GM12878 (cell line): ENCODE results near the gene DBNL. TPM values are rescaled to one million over a fixed set of nuclear protein-coding genes. Genes with fewer than 3 reads are reported as not detected.

Experiments used
- ATAC-seq: fragments of 200-7000 bp; cut with Tn5 transposase; 3 replicates; pipeline ENCODE4 v1.9.1; 2020; ENCODE audit warnings: mild to moderate bottlenecking, moderate library complexity
- BruUV-seq: library from RNA; stranded (reverse); fragments of 400-500 nt; replicated peaks from 2 replicates; lab custom pipeline; 2021; lab: Mats Ljungman, UMichigan
- CTCF ChIA-PET: fragments of 300-600 bp; sonication (Branson Sonifier 250); formaldehyde crosslinking; extraction: SDS; loops from one replicate; lab custom pipeline; 2021; ENCODE audit warnings: inconsistent platforms; lab: Yijun Ruan, JAX
- POLR2A ChIA-PET: fragments of 350-600 bp; formaldehyde crosslinking; extraction: SDS; loops from one replicate; lab custom pipeline; 2021; ENCODE audit warnings: inconsistent platforms; lab: Charles Lee
- RAD21 ChIA-PET: fragments of 300-600 bp; sonication (Branson Sonifier 250); formaldehyde crosslinking; loops from one replicate; lab custom pipeline; 2023; ENCODE audit warnings: antibody characterized with exemption; ENCODE audit not compliant: unreplicated experiment; lab: Charles Lee
- SMC1A ChIA-PET: fragments of 300-600 bp; sonication (Branson Sonifier 250); formaldehyde crosslinking; loops from one replicate; lab custom pipeline; 2023; ENCODE audit not compliant: unreplicated experiment, uncharacterized antibody; lab: Charles Lee
- DNase-seq: peaks from one replicate; pipeline ENCODE4 v3.0.0-alpha.2; 2011; ENCODE audit warnings: low read depth, low spot score
- FAIRE-seq: peaks from 3 replicates; lab custom pipeline; 2011; peaks lifted over from hg19 to GRCh38; lab: Jason Lieb, UNC
- H2AFZ ChIP-seq: 2 replicates; pipeline ENCODE4 v1.6.0; 2011; ENCODE audit warnings: low read depth, low read length, control low read depth; ENCODE audit not compliant: control insufficient read depth
- H3K27ac ChIP-seq: 2 replicates; pipeline ENCODE4 v1.5.1; 2011; ENCODE audit warnings: control low read depth; ENCODE audit not compliant: control insufficient read depth, insufficient read depth
- H3K27me3 ChIP-seq, 2 experiments: replicated peaks in 1 of 2; 2 replicates each; pipeline versions ENCODE4 v1.6.0 to v1.6.1; 2011; ENCODE audit warnings: low read length in 1 of 2; ENCODE audit not compliant: control insufficient read depth in 2 of 2, insufficient read depth in 2 of 2
- H3K36me3 ChIP-seq, 2 experiments: 2 replicates each; pipeline ENCODE4 v1.5.1; 2011; ENCODE audit warnings: low read length in 1 of 2; ENCODE audit not compliant: control insufficient read depth in 2 of 2, insufficient read depth in 2 of 2
- H3K4me1 ChIP-seq: 2 replicates; pipeline ENCODE4 v1.6.1; 2011; ENCODE audit warnings: mild to moderate bottlenecking, low read length, moderate library complexity, mixed read lengths; ENCODE audit not compliant: control insufficient read depth, insufficient read depth
- H3K4me2 ChIP-seq: 2 replicates; pipeline ENCODE4 v1.6.0; 2011; ENCODE audit warnings: control low read depth; ENCODE audit not compliant: control insufficient read depth, insufficient read depth
- H3K4me3 ChIP-seq: fragments of 200-600 bp; sonication (generic); 2 replicates; pipeline ENCODE4 v1.5.1; 2016
- H3K79me2 ChIP-seq: 2 replicates; pipeline ENCODE4 v1.6.0; 2011; ENCODE audit warnings: low read length; ENCODE audit not compliant: control insufficient read depth, insufficient read depth
- H3K9ac ChIP-seq: 2 replicates; pipeline ENCODE4 v1.8.0; 2011; ENCODE audit warnings: low read length, control low read depth, mixed read lengths; ENCODE audit not compliant: control insufficient read depth, insufficient read depth
- H3K9me3 ChIP-seq: replicated peaks from 3 replicates; pipeline ENCODE4 v1.5.1; 2011; ENCODE audit warnings: mild to moderate bottlenecking, low read length; ENCODE audit not compliant: control insufficient read depth, insufficient read depth
- H4K20me1 ChIP-seq: 2 replicates; pipeline ENCODE4 v1.6.0; 2011; ENCODE audit not compliant: control insufficient read depth, insufficient read depth
- GABPA ChIP-seq: IDR thresholded peaks from 2 replicates; pipeline ENCODE4 v1.6.1; 2014; ENCODE audit warnings: antibody characterized with exemption, low read depth, mild to moderate bottlenecking, inconsistent platforms
- HDAC6 ChIP-seq: fragments of 200-600 bp; sonication (generic); IDR thresholded peaks from one replicate; pipeline ENCODE4 v1.8.0; 2017; ENCODE audit warnings: antibody characterized with exemption; ENCODE audit not compliant: unreplicated experiment
- NFIC ChIP-seq: IDR thresholded peaks from 2 replicates; pipeline ENCODE4 v1.6.1; 2012; ENCODE audit warnings: low read depth, mild to moderate bottlenecking, inconsistent platforms, low read length, moderate library complexity
- PAX5 ChIP-seq: IDR thresholded peaks from 2 replicates; pipeline ENCODE4 v1.6.1; 2011; ENCODE audit warnings: low read depth, low read length, borderline replicate concordance
- PAX8 ChIP-seq: fragments of 450-650 bp; IDR thresholded peaks from 2 replicates; pipeline ENCODE4 v1.6.1; 2017; ENCODE audit warnings: mild to moderate bottlenecking, moderate library complexity
- ZNF384 ChIP-seq: IDR thresholded peaks from 2 replicates; pipeline ENCODE4 v1.6.1; 2012; ENCODE audit warnings: low read depth, mild to moderate bottlenecking, low read length, improper control_type of control experiment, borderline replicate concordance
- WGBS: methylation state at CpG from one replicate; pipeline ENCODE4 v1.1.6; 2016; ENCODE audit warnings: low lambda C conversion rate; ENCODE audit not compliant: insufficient replicate concordance, insufficient coverage; ENCODE audit errors: missing lambda C conversion rate; 5-methylcytosine and 5-hydroxymethylcytosine counted together
- in situ Hi-C: fragments of 300-500 bp; cut with MboI; formaldehyde crosslinking; loops from 9 replicates; pipeline ENCODE4 v1.14.3; 2018; ENCODE audit warnings: mixed read lengths
- intact Hi-C: fragments of 100-400 bp; cut with micrococcal nuclease; formaldehyde crosslinking; loops from one replicate; pipeline ENCODE4 v1.14.2; 2022; ENCODE audit not compliant: unreplicated experiment
- polyA plus RNA-seq, 11 experiments: library from polyadenylated mRNA; depleted of rRNA in 4 of 11; unstranded in 6 of 11; stranded (reverse) in 5 of 11; fragments of >200 nt; fragmentation: Nextera tagmentation in 4 of 11; fragmentation: Illumina TruSeq in 1 of 11; extraction: Ambion mirVana in 4 of 11; extraction: Trizol in 1 of 11; gene quantifications; 1 replicate in 1 of 11; 2 replicates in 10 of 11; pipeline versions ENCODE4 v1.2.1 to v1.2.3, GENCODE V29; 2011 to 2016; ENCODE audit warnings: inconsistent platforms in 2 of 11, missing spikeins in 2 of 11, low read depth in 1 of 11
- total RNA-seq, 4 experiments: library from RNA; depleted of rRNA in 3 of 4; stranded (reverse); fragments of >200 nt in 3 of 4; fragmentation: Illumina TruSeq in 1 of 4; extraction: Trizol in 1 of 4; gene quantifications; 2 replicates each; pipeline versions ENCODE4 v1.2.1 to v1.2.3, GENCODE V29; 2013 to 2021
- TF ChIP-seq, protein P1 (sequence below): fragments of 450-650 bp; IDR thresholded peaks from 2 replicates; pipeline ENCODE4 v1.6.1; 2017; ENCODE audit warnings: mild to moderate bottlenecking, low read depth, inconsistent platforms; ENCODE audit not compliant: poor library complexity, severe bottlenecking

The DBNL gene
- total and polyA plus RNA-seq, 10 of the 15 experiments (the other 5 are each of a cell fraction or from before 2014, with no cell fraction given), result 4.1 to 179 (median 84.3) TPM

- Histone ChIP-seq H3K4me1 (peaks cover 14% of the 10 kb centered on the region), H3K27me3 (no peaks in the 10 kb centered on the region), H3K4me3 (no peak overlapping the region), H3K27ac (no peak overlapping the region), H3K36me3 (peaks cover 18 to 37% of the 10 kb centered on the region in 2 experiments), H3K9me3 (no peaks in the 10 kb centered on the region; the same call in 2 of the 3 replicates), H4K20me1 (peaks cover 13% of the 10 kb centered on the region), H3K4me2 (no peak overlapping the region), H3K9ac (no peak overlapping the region), H3K79me2 (peaks cover 32% of the 10 kb centered on the region), H2AFZ (no peak overlapping the region)
- SMC1A ChIA-PET, result no interaction called here
- no peak for DNase-seq
- intact Hi-C loops (no loop called here), in situ Hi-C loops (no loop called here)
- POLR2A ChIA-PET, result no interaction called here
- RAD21 ChIA-PET, result no interaction called here
- CTCF ChIA-PET, result no interaction called here
- no peak for ATAC-seq
- 90% methylated on average over 8 of the region's 8 CpGs for WGBS
- no peak for FAIRE-seq
- no TSS peak for BruUV-seq
- TF ChIP-seq ZNF384 (no peak), NFIC (no peak), PAX5 (no peak), PAX8 (no peak), GABPA (no peak), HDAC6 (no peak)
- TF ChIP-seq, protein P1, sequence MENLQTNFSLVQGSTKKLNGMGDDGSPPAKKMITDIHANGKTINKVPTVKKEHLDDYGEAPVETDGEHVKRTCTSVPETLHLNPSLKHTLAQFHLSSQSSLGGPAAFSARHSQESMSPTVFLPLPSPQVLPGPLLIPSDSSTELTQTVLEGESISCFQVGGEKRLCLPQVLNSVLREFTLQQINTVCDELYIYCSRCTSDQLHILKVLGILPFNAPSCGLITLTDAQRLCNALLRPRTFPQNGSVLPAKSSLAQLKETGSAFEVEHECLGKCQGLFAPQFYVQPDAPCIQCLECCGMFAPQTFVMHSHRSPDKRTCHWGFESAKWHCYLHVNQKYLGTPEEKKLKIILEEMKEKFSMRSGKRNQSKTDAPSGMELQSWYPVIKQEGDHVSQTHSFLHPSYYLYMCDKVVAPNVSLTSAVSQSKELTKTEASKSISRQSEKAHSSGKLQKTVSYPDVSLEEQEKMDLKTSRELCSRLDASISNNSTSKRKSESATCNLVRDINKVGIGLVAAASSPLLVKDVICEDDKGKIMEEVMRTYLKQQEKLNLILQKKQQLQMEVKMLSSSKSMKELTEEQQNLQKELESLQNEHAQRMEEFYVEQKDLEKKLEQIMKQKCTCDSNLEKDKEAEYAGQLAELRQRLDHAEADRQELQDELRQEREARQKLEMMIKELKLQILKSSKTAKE, result no peak
These were observed 6.5 kb downstream of the DBNL start for GRCh38 chr7:44050915-44051560.
